GM21526 (cell line): ENCODE results near the gene SNAPC2.
"Not testable (repeated sequence)": the region's sequence is repeated elsewhere in the genome, so short reads cannot be mapped to it uniquely, and the experiment has no call there.

Experiments used
- ATAC-seq: cut with Tn5 transposase; IDR thresholded peaks from one replicate; pipeline ENCODE4 v1.9.1; 2021; ENCODE audit warnings: moderate library complexity; ENCODE audit not compliant: unreplicated experiment, low FRiP score

SNAPC2 gene

DNA sequence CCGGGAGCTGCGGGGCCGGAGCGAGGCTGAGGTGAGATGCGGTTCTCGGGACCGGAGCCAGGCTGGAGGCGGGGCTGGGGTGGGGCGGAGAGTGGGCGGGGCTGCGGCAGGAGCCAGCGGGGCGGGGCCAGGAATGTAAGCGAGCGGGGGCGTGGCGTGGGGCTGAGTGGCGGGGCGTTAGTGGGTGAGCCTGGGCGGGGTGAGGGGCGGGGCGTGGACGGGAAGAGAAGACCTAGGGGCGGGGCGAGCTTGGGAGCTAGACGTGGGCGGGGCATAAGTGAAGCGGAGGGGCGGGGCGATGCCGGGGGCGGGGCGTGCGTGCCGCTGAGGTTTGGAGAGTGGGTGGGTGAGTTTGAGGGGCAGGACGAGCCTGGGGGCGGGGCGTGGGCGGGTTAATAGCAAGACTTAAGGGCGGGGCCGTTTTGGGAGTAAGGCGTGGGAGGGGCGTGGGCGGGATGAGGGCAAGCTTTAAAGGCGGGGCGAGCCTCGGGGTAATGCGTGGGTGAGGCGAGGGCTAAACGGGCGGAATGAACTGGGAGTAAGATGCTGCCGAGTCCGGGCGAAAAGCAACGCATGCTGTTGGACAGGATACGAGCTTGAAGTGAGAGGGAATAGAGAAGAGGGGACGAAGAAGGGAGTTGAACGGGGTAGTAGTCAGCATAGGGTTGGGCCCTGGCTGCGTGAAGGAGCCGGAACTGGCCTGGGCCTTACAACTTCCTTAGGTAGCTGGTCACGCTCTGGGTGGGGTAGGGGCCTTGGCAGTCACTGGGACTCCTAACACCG lies 572 bp downstream of the SNAPC2 start:
- peak; percentile 9 for ATAC-seq

DNA sequence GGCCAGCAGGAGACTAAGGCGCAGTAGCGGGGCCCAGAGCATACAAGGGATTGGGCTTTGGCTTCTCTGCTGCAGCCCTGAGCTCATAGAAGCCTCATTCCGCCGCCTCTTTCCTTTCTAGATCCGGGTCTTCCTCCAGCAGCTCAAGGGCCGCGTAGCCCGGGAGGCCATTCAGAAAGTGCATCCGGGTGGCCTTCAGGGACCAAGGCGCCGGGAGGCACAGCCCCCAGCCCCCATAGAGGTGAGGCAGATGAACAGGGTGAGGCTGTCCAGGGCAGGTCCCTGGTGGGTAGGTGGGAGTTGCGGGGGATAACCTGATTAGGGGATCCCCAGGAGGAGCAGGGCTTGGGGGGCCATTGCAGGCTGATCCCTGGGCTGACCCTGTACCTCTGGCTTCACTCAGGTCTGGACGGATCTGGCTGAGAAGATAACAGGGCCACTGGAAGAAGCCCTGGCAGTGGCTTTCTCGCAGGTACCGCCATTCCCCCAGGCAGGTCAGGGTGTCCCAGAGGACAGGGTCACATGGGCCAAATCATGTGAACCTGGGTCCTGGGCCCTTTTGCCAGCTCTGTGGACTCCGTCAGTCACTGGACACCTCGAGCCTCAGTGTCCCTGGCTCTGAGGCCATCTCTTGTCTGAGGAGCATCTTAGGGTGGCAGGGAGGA lies 1.3 kb downstream of the SNAPC2 start:
- ATAC-seq = peak; percentile 1

DNA sequence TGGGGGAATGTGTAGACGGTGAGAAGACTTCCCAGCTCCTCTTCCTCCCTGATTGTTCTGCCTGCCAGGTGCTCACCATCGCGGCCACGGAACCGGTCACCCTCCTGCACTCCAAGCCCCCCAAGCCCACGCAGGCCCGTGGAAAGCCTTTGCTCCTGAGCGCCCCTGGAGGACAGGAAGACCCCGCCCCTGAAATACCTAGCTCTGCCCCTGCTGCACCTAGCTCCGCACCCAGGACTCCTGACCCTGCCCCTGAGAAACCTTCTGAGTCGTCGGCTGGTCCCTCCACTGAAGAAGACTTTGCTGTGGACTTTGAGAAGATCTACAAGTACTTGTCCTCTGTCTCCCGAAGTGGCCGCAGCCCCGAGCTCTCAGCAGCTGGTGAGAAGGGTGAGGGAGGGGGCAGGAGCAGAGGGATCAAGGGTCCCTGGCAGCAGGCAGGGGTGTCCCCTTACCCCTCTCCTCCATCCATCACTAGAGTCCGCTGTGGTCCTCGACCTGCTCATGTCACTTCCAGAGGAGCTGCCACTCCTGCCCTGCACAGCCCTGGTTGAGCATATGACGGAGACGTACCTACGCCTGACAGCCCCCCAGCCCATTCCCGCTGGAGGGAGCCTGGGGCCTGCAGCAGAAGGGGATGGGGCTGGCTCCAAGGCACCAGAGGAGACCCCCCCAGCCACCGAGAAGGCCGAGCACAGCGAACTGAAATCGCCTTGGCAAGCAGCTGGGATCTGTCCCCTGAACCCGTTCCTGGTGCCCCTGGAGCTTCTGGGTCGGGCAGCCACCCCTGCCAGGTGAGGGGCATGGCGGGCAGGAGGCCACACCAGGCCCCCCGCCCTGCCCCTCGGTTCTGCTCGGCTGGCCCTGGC lies 2.1 kb downstream of the SNAPC2 start:
- ATAC-seq = no peak

DNA sequence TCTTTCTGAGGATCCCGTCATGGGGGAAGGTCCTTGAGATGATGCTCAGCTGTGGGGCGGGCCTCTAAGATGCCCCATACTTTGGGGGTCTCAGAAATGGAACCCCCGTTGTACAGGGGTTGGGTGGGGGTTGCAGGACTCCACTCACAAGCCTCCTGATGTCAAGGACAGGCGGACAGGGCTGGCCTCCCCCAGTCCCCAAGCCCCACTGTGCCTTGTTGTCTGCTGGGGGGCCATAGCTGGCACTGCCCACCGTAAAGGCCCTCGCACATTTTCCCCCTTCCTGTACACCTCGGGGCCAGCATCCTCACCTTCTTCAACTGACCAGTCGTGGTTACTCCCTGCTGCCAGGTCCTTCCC lies 2.7 kb downstream of the SNAPC2 start:
- ATAC-seq = no peak

DNA sequence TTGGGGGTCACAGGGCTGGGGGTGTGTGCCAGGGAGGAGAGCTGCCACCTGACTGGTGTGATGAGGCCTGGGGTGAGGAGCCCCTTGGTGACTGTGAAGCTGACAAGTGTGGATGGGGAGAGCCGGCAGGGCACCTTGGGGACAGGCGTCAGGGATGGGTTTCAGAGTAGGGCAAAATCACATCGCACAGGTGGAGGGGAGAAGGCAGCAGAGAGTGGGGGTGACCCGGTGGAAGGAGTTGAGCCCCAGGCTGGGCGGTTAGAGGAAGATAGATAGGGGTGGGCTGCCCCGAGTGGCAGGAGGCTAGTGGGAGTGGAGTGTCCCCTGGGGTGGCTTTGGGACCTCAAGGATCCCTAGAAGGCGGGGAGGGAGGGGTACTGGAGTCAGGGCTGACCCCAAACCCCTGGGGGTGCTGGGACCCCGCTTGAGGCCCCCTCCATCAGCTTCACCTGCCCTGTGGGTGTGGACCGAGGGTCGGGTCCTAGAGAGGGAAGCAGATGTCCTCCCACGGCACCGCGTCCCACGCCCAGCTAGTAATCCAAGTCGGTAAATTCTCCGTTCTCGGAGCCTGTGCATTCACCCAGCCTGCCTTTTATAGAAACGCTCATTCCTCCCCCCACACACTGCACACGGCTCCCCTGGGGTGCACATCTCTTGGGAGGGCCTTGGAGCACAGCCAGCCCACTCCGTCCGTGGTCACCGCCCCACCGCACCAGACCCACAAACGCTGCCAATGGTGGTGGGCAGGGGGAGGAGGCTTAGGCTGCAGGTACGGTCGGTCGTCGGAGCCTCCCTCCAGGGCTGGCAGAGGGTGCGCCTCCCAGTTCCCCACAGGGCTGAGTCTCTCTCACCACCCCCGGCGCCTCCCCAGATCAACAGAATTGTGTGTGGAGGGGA lies 3.4 kb downstream of the SNAPC2 start:
- ATAC-seq = no peak

DNA sequence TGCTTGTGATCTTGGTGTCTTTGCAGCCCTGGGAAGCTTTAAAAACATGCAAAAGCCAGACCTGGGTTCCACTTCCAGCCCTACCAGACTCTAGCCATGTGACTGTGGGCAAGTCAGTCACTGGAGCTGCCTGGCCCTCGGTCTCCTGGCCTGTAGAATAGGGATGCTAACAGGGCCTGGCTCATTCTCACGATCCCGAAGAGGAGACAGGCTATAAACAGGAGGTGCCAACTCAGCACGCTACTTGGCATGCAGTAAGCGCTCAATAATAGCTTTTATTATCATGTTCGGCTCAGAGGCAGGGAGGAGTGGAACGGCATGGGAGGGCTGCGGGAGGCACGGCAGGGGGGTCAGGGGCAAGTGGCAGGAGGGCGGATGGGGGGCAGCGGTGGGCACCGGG lies 4.1 kb downstream of the SNAPC2 start:
- no peak for ATAC-seq

DNA sequence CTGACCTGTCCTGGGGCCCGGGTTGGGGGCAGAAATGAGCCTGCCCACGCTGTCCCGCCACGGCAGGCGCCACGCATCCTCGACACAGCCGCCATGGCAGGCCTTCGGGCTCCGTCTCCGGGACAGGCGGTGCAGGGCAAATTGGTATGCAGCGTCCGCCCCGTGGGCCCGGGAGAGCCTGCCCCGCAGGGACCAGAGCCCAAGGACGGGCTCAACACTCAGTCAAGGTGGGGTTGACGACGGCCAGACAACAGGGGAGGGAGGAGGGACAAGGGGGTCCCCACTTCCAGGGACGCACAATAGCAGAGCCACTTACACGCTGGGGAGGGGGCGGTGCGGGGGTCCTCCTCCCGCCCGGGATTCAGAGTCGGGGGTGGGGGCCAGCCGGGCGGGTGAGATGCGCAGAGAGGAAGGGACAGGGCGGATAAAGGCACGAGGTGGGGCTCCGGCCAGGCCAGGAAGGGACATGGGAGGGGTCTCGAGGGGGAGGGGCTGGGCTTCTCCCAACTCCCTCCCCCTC lies 4.6 kb downstream of the SNAPC2 start:
- no peak for ATAC-seq

DNA sequence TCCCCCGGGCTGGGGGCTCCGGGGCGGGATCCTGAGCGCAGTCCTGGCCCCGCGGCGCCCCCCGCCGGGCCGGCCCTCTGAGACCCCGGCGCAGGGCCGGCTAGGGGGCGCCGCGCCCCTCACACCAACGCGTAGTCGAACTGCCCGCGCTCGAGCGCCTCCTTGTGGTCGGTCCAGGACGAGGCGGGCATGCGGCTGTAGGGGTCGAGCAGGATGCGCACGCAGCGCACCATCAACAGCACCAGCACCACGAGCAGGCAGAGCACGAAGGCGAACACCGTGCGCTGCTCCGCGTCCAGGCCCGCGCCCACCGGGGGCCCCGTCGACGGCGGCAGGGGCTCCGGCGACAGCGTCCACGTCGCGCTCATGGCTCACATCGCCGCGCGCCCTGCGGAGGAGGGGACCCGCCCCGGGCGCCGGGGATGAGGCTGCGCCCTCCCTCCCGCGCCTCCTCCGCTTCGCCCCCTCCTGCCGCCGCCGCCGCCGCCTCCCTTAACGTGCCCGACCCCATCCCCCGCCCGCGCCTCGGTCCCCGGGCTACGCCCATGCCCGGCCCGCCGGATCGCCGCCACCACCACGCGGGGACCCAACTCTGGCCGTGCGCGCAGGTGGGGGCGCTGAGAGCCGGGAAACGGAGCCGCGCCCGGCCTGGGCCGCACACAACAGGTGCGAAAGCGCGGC lies 5.2 kb downstream of the SNAPC2 start:
- no peak for ATAC-seq

DNA sequence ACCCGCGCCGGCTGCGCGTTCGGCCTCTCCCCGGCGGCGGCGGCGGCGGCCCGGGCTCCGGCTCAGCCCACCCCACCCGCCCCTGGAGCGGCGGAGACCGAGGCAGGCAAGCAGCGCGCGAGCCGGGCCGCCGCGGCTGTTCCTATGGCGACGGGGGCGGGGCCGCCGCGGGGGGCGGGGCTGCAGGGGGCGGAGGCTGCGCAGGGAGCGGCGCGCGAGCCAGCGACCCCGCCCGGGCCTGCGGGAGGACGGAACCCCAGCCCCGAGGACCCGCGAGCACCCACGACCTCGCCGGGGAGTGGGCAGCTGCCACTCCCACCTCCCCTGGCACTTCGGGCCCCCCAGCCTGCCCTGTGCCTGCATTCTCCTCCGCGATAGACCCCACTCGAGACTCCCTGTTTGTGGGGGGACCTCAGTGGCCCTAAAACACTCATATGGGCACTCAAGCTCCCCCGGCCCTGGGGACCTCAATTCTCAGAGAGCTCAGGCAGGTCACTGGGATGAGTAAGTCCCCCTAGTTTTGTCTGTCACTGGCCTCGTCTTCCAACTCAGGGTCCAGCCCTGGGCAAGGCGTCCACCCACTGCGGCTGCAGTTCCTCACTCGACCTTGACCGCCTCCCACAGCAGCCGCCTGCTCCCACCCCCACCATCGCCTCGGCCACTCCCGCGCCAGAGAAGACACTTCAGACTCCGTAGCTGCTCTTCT lies 6.0 kb downstream of the SNAPC2 start, which contains the start of gene CTXN1:
Gene CTXN1 (minus strand): TSS at position 115 of the 706 bp plus-strand sequence. CDS start 597 bp downstream, outside the sequence.
- no peak for ATAC-seq

DNA sequence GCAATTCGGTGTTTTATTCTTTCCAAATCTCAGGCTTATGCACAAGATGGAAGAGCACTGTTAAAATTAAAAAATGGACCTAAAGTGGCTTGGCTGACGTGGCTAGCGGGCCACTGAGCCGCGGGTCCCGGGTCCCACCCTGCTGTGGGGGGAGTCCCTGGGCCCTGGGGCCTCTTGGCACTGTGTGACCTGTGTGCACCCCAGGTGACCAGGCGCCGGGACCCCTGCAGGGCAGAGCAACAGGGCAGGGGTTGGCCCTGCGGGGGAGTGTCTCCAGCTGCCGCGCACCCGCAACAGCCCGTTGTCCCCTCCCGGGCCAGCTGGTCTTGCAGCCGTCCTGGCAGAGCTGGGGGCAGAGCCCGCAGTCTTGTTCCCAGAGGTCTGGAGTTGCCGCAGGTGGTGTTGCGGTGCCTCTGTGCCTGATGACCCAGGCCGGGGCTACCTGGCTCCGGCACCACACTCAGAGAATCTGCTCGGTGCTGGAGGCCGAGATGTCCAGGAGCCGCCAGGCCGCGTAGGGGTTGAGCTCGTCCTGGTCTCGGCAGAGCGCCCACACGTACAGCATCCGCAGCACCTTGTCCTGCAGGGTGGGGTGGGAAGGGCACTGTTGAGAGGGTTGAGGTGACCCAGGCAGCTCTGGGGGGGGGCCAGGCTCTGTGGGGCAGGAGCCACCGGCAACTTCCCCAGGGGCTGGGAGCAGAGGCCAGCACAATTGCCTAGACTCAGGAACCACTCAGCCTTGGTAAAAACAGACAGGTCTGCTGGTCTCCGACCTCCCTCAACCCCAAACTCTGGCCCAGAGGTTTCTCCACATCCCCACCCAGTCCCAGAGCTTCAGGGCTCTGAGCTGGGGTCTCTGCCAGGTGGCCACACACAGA lies 6.8 kb downstream of the SNAPC2 start:
- ATAC-seq = no peak

DNA sequence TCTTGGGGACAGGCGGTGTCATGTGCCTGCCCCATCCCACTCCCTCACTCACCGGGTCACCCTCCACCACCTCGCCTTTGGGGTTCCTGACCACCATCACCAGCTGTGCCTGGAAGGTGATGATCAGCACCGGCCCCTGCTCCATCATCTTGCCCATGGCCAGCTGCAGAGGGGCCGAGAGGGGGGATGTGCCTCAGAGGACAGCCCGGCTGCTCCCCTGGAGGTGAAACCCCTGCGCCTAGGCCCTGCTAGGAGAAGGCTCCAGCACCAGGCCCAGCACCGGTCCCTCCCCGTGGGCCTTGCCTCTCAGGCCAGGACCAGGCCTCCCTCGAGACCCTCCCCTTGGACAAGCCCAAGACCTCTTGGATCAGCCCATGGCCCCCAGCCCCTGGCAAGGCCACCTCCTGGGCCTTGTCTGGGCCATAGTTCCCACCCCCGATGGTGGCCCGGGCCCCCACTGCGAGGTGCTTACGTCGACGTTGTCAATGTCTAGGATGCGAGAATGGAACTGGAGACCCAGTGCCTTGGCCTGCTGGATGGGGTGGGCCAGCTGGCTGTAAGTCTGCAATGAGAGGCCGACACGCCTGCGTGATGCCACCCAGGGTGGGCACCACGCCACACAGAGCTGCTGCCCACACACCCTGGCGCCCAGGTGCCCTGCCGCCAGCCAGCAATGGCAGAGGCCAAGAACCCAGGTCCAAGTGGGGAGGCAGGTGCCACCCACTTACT lies 7.6 kb downstream of the SNAPC2 start:
- ATAC-seq = no peak

DNA sequence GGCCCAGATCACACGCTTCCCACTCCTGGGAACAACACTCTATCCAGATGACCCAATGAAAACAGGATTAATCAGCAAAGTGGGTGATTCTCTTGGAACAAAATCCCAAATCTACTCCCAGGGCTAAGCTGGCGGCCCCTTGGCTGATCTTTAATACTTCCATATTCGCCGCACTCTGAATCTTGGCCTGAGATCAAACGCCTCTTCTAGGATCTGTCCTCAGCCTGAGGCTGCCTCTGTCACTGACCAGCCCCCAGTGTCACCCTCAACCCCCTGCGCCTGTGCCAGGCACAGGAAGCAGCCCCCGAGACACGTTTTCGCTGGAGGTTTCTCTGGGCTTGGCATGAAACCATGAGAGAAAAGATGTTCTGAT lies 8.2 kb downstream of the SNAPC2 start:
- no peak for ATAC-seq

DNA sequence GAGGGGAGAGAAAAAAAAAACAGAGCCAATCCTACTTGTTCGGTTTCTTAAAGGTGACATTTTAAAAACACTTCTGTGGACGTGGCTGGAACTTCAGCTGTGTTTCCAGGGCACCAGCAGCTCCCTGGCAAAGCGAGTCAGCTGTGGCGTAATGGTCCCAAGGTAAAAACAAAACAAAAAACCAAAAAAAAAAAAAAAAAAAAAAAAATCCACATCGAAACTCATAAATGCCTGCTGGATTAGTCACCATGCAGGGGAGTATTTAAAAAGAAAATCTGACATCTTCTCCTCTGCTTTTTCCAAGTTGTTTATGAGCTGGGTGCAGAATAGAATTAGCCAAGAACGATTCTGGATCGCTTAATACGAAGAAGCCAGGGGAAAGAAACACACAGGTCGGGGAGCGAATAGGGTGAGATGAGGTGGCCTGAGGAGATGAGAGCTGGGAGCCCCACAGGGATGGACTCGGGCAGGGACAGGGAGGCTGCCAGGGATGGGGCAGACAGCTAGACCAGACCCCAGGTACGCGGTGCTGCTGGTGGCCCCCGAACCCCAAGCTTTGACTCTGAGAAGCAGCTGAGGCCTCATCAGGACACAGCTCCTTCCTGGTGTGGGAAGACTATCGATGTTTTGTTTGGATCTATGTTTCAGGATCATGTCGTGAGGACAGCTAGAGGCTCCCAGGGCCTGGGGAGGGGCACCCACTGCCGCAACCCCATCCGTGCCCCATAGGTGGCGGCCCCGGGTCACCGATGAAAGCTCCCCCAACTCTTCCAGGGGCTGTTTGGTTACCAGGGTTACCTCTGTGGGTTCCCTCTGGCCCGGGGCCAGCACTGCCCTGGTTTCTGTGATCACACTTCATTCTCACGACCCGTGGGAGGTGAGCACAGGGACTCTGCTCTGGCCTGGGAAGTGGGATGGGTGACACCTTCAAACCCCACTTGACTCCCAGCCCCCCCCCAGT lies 8.9 kb downstream of the SNAPC2 start:
- no peak for ATAC-seq

DNA sequence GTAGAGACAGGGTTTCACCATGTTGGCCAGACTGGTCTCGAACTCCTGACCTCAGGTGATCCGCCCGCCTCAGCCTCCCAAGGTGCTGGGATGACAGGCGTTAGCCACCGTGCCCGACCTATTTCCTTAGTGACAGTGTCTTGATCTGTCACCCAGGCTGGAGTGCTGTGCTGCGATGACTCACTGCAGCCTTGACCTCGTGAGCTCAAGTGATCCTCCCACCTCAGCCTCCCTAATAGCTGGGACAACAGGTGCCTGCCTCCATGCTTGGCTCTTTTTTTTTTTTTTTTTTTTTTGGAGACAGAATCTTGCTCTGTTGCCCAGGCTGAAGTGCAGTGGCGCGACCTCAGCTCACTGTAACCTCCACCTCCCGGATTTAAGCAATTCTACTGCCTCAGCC lies 9.9 kb downstream of the SNAPC2 start:
- not testable (repeated sequence) for ATAC-seq

DNA sequence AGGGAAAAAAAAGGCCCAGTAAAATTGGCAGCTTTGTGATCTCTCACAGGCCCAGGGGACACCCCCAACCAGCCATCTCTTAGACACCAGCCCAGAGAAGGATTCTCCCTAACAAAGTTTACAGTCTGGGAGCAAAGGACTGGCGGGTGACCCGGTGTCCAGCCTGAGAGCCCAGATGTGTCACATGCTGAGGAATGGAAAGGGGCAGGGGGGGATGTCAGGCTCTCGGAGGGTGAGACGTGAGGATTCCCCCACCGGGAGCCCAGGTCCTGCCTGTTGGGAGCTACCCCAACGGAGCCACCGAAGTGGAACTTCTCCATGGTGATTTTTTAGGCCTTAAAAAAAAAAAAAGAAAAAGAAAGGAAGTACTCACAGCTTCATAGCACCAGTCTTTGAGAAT lies 10.6 kb downstream of the SNAPC2 start:
- ATAC-seq = no peak
